Natural killer cell (primary cell): ENCODE measurements around the gene FAM181B. TPM values are rescaled to one million over a fixed set of nuclear protein-coding genes. Genes with fewer than 3 reads are reported as not detected.

Experiments used
- ATAC-seq, 3 donors: fragments of 150-1000 bp in 2 of 3; fragments of 200-7000 bp in 1 of 3; cut with Tn5 transposase; 1 replicate in 1 of 3; 2 replicates in 2 of 3; pipeline ENCODE4 v1.10.0; 2021; ENCODE audit warnings: mild to moderate bottlenecking in 2 of 3, moderate library complexity in 2 of 3
- DNase-seq, 2 donors: peaks; one replicate each; pipeline versions ENCODE4 v3.0.0 to v3.0.0-alpha.2; 2013 to 2021; ENCODE audit warnings: mixed read lengths in 1 of 2
- H3K27ac ChIP-seq: one replicate; pipeline ENCODE4 v1.5.1; 2013; ENCODE audit warnings: mild to moderate bottlenecking, low read length
- H3K27me3 ChIP-seq: one replicate; pipeline ENCODE4 v1.6.1; 2013; ENCODE audit warnings: low read length; ENCODE audit not compliant: control insufficient read depth, insufficient read depth
- H3K36me3 ChIP-seq: one replicate; pipeline ENCODE4 v1.6.1; 2013; ENCODE audit warnings: low read length; ENCODE audit not compliant: control insufficient read depth, insufficient read depth
- H3K4me1 ChIP-seq: one replicate; pipeline ENCODE4 v1.6.1; 2013; ENCODE audit warnings: low read length; ENCODE audit not compliant: control insufficient read depth, insufficient read depth
- H3K4me3 ChIP-seq: one replicate; pipeline ENCODE4 v1.5.1; 2013; ENCODE audit warnings: low read length
- H3K9me3 ChIP-seq: one replicate; pipeline ENCODE4 v1.6.1; 2013; ENCODE audit warnings: low read length; ENCODE audit not compliant: control insufficient read depth, insufficient read depth
- H3K27ac Mint-ChIP-seq, 2 donors: one replicate each; pipeline ENCODE4 v1.8.0; 2022; ENCODE audit warnings: mild to moderate bottlenecking in 2 of 2, mixed read lengths in 2 of 2, moderate library complexity in 1 of 2
- H3K27me3 Mint-ChIP-seq, 2 donors: one replicate each; pipeline ENCODE4 v1.8.0; 2022; ENCODE audit warnings: low read depth in 2 of 2, mixed read lengths in 2 of 2
- H3K36me3 Mint-ChIP-seq: one replicate; pipeline ENCODE4 v1.8.0; 2022; ENCODE audit warnings: mixed read lengths
- H3K4me1 Mint-ChIP-seq, 2 donors: one replicate each; pipeline ENCODE4 v1.8.0; 2022; ENCODE audit warnings: mixed read lengths in 2 of 2
- H3K4me3 Mint-ChIP-seq: one replicate; pipeline ENCODE4 v1.8.0; 2022; ENCODE audit warnings: mild to moderate bottlenecking, moderate library complexity, mixed read lengths
- H3K9me3 Mint-ChIP-seq, 2 donors: one replicate each; pipeline ENCODE4 v1.8.0; 2022; ENCODE audit warnings: mixed read lengths in 2 of 2
- CTCF ChIP-seq: fragments of 200-600 bp; IDR thresholded peaks from one replicate; pipeline ENCODE4 v1.8.0; 2022; ENCODE audit warnings: antibody characterized with exemption
- WGBS: methylation state at CpG from one replicate; pipeline ENCODE4 v1.1.7; 2013; ENCODE audit warnings: missing lambda C conversion rate; ENCODE audit not compliant: insufficient coverage; 5-methylcytosine and 5-hydroxymethylcytosine counted together
- intact Hi-C: fragments of 100-400 bp; cut with micrococcal nuclease; formaldehyde crosslinking; loops from one replicate; pipeline ENCODE4 v1.14.2; 2022
- total RNA-seq, 4 donors: library from RNA; stranded (reverse); fragments of 120-200 nt in 1 of 4; gene quantifications; one replicate each; pipeline versions ENCODE4 v1.2.3 to v1.2.4, GENCODE V29; 2013 to 2022

FAM181B gene
- total RNA-seq, 3 donors from 2014 or later (not counting 1 experiment from before 2014, with no cell fraction given) = not detected

- intact Hi-C loops = no loop called here
- Mint-ChIP-seq H3K27me3 (peaks cover 6 to 16% of the 10 kb centered on the region in 2 donors), H3K4me3 (no peak overlapping the region), H3K27ac (no peak overlapping the region), H3K36me3 (no peaks in the 10 kb centered on the region), H3K9me3 (peaks cover 0 to 2% of the 10 kb centered on the region in 2 donors), H3K4me1 (no peaks in the 10 kb centered on the region)
- ATAC-seq (no peak), DNase-seq (no peak)
- no peaks in the 10 kb centered on the region for H3K9me3 ChIP-seq
- 76% methylated on average over 1 of the region's 1 CpG for WGBS
- H3K36me3 ChIP-seq = no peaks in the 10 kb centered on the region
- TF ChIP-seq CTCF = no peak
- H3K27me3 ChIP-seq = no peaks in the 10 kb centered on the region
- H3K4me1 ChIP-seq = no peaks in the 10 kb centered on the region
- no peak overlapping the region for H3K4me3 ChIP-seq
- H3K27ac ChIP-seq = no peak overlapping the region
Observed at GRCh38 chr11:82767123-82767522, 33.5 kb upstream of the FAM181B start.

GRCh38 chr11:82765466-82766034 is 31.9 kb upstream of the FAM181B start:
- no peak for ATAC-seq
- Mint-ChIP-seq H3K36me3 (no peaks in the 10 kb centered on the region), H3K4me3 (no peak overlapping the region), H3K27ac (no peak overlapping the region), H3K9me3 (peaks cover 0 to 2% of the 10 kb centered on the region in 2 donors), H3K27me3 (peaks cover 6 to 16% of the 10 kb centered on the region in 2 donors), H3K4me1 (no peaks in the 10 kb centered on the region)
- H3K27me3 ChIP-seq = no peaks in the 10 kb centered on the region
- H3K9me3 ChIP-seq = no peaks in the 10 kb centered on the region
- H3K4me1 ChIP-seq = no peaks in the 10 kb centered on the region
- peak in 1 of 2 donors; percentile 41 for DNase-seq
- 75% methylated on average over 11 of the region's 11 CpGs for WGBS
- H3K36me3 ChIP-seq = no peaks in the 10 kb centered on the region
- no peak overlapping the region for H3K27ac ChIP-seq
- no peak overlapping the region for H3K4me3 ChIP-seq
- no peak for TF ChIP-seq CTCF
- intact Hi-C loops = no loop called here

GRCh38 chr11:82763167-82763566 is 29.5 kb upstream of the FAM181B start:
- no peak overlapping the region for H3K4me3 Mint-ChIP-seq
- Histone ChIP-seq H3K27ac (no peak overlapping the region), H3K4me1 (no peaks in the 10 kb centered on the region), H3K9me3 (no peaks in the 10 kb centered on the region), H3K4me3 (no peak overlapping the region), H3K36me3 (no peaks in the 10 kb centered on the region), H3K27me3 (no peaks in the 10 kb centered on the region)
- ATAC-seq (no peak), DNase-seq (no peak)
- no peaks in the 10 kb centered on the region for H3K4me1 Mint-ChIP-seq
- no peak for TF ChIP-seq CTCF
- no peaks in the 10 kb centered on the region for H3K9me3 Mint-ChIP-seq
- intact Hi-C loops = no loop called here
- no peaks in the 10 kb centered on the region for H3K36me3 Mint-ChIP-seq
- no CpG with 5 or more reads among the region's 1 CpG for WGBS
- H3K27me3 Mint-ChIP-seq = peaks cover 4 to 16% of the 10 kb centered on the region in 2 donors
- no peak overlapping the region for H3K27ac Mint-ChIP-seq

GRCh38 chr11:82759649-82760048 is 26.0 kb upstream of the FAM181B start:
- intact Hi-C loops = no loop called here
- H3K4me3 Mint-ChIP-seq = no peak overlapping the region
- WGBS = 91% methylated on average over 1 of the region's 3 CpGs
- H3K4me1 Mint-ChIP-seq = no peaks in the 10 kb centered on the region
- TF ChIP-seq CTCF = no peak
- no peaks in the 10 kb centered on the region for H3K9me3 Mint-ChIP-seq
- H3K4me3 ChIP-seq = no peak overlapping the region
- no peaks in the 10 kb centered on the region for H3K36me3 ChIP-seq
- ATAC-seq (no peak), DNase-seq (no peak)
- no peaks in the 10 kb centered on the region for H3K27me3 Mint-ChIP-seq
- H3K9me3 ChIP-seq = no peaks in the 10 kb centered on the region
- no peak overlapping the region for H3K27ac ChIP-seq
- H3K4me1 ChIP-seq = no peaks in the 10 kb centered on the region
- no peaks in the 10 kb centered on the region for H3K27me3 ChIP-seq
- no peak overlapping the region for H3K27ac Mint-ChIP-seq
- no peaks in the 10 kb centered on the region for H3K36me3 Mint-ChIP-seq
